ENCODE measurements around the gene FHAD1.
"Not testable (repeated sequence)": the region's sequence is repeated elsewhere in the genome, so short reads cannot be mapped to it uniquely, and the experiment has no call there.

FHAD1 gene

DNA sequence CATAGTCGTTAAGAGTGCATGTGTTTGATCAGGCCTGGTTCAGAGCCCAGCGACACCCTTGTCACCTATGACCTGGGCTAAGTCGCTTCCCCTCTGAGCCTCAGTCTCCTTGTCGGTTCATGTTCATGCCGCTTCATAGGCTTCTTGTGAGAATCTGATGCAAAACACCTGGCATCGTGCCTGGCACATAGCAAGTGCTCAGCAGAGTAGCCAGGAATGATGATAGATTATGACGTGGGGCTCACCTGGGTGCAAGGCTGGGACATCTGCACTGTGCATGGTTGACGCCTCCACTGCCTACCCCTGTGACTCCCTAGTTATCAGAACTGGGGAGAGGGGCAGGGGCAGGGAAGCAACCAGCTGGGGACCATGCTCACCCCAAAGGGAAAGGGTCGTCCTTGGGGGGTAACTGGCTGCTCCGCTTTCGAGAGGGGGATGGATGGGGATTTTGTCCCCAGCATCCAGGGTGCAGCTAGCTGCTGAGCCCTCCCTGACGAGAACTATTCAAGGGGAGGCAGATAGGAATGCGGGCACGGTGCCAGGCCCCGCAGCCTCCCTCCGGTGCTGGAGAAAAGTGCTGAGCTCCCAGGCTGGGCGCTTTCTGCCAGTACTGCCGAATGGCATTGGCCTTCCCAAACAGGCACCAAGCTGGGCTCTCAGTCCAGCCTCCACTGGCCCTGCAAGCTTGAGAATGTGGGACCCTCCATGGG, 171.9 kb downstream of the FHAD1 start:
- no peak for TF ChIP-seq JUND (IDR thresholded peaks at IDR 0.05; ENCODE audit: low read depth)
- in situ Hi-C loops (cut with HindIII; ENCODE audit: low pct_unique_long_range_greater_than_20kb, low sequenced_read_pairs), result no loop called here
- DNase-seq (ENCODE audit: low read depth in 1 of 2, low spot score in 1 of 2), result no peak

DNA sequence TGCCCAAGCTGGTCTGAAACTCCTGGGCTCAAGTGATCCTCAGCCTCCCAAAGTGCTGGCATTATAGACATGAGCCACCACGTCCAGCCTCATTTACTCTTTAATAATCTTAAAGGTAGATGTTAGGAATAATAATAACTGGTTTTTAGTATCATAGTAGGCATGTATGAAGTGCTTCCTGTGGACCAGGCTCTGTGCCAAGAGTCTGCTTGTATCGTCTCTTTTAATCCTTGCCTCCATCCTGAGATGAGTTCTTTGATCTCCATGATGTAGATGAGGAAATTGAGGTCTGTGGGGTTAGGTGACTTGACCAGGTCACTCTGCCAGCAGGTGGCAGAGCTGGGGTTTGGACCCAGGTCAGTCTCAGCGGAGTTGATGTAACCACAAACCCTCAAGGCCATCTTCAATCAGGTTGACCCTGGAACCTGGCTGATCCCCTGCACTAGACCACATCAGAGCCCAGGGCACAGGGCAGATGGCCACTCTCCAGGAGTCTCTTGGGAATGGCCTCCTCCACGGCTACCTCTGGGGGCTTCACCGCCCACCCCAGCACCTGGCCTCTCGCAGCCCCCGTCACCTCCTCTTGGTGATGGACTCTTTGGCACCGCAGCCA, 173.9 kb downstream of the FHAD1 start:
- in situ Hi-C loops (cut with HindIII; ENCODE audit: low pct_unique_long_range_greater_than_20kb, low sequenced_read_pairs), result no loop called here
- DNase-seq (ENCODE audit: low read depth in 1 of 2, low spot score in 1 of 2), result no peak
- TF ChIP-seq JUND (IDR thresholded peaks at IDR 0.05; ENCODE audit: low read depth), result no peak

DNA sequence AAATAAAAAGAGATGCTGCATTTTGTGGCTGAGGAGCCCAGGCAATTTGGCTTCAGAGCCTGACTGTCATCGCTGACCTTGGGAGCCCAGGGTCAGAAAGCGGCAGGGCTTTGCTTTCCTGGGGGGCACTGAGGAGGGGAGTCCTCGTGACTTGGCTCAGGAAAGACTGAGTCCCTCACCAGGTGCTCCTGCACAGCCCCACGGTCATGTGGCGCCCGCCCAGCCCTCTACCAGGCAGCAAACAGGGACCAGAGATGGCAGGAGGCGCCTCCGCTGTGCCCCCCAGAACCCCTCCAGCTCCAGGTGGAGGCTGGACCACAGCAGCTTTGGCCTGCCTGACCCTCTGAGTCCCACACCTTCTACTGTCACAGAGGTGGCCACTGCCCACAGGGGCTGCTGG, 175.8 kb downstream of the FHAD1 start:
- in situ Hi-C loops (cut with HindIII; ENCODE audit: low pct_unique_long_range_greater_than_20kb, low sequenced_read_pairs), result no loop called here
- DNase-seq (ENCODE audit: low read depth in 1 of 2, low spot score in 1 of 2), result no peak
- no peak for TF ChIP-seq JUND (IDR thresholded peaks at IDR 0.05; ENCODE audit: low read depth)

DNA sequence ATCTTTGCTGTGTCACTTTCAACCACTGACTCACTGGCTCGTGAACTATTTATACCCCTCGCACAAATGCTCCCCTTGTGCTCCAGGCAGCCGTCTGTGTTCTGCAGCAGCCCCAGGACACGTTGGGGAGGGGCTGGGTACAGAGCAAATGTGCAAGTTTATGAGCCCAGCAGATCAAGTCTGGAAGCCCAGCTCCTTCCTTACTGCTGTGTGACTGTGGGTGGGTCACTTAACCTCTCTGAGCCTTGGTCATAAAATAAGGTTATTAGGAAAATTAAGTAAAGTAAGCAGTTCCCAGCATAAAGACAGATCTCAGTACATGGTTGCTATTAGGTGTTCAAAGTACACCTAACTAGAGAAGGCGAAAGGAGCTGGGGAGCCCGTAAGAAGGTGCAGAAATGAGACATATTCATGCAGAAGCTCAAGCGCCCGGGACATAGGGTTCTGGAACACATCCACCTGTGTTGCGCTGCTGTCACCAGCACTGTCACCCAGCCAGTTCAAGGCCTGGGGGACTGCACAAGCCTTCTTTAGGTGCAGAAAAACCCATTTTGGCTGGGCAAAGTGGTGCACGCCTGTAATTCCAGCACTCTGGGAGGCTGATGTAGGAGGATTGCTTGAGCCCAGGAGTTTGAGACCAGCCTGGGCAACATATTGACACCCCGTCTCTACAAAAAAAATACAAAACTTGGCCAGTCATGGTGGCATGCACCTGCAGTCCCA, 176.5 kb downstream of the FHAD1 start:
- in situ Hi-C loops (cut with HindIII; ENCODE audit: low pct_unique_long_range_greater_than_20kb, low sequenced_read_pairs), result no loop called here
- no peak for DNase-seq (ENCODE audit: low read depth in 1 of 2, low spot score in 1 of 2)
- no peak for TF ChIP-seq JUND (IDR thresholded peaks at IDR 0.05; ENCODE audit: low read depth)

DNA sequence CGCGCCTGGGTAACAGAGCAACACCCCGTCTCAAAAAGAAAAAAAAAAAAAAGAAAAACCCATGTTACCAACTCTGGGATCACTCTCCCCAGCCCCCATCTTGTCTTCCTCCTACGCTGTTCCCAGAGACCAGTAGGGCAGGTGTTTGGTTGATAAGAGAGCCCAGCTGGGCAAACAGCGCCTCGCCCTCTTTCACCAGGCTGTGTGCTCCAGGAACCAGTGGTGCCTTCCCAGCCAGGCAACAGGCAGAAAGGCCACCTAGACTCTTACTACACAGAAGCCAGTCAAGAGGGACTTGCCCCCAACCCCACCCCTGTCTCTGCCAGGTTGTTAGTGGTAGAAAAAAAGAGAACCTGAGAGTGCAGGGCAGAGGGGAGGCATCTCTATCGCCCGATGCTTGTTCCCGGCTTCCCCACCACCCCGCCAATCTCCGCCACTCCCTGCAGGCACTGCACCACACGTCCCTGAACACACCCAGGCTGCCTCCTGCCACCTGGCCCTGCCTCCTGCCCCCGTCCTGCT, 177.2 kb downstream of the FHAD1 start:
- TF ChIP-seq JUND (IDR thresholded peaks at IDR 0.05; ENCODE audit: low read depth), result no peak
- no peak for DNase-seq (ENCODE audit: low read depth in 1 of 2, low spot score in 1 of 2)
- in situ Hi-C loops (cut with HindIII; ENCODE audit: low pct_unique_long_range_greater_than_20kb, low sequenced_read_pairs), result no loop called here

DNA sequence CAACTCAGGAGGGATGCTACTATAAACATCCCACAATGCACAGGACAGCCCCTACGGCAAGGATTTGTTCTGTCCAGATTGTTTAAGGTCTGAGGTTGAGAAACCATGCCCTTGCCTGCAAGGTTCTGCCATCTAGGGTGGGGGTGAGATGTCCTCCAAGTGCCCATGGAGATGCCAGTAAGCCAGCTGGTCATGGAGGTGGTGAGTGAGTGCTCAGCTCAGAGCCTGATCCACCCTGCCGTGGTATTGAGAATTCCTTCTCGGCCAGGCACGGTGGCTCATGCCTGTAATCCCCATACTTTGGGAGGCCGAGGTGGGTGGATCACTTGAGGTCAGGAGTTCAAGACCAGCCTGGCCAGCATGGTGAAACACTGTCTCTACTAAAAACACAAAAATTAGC, 178.0 kb downstream of the FHAD1 start:
- DNase-seq (ENCODE audit: low read depth in 1 of 2, low spot score in 1 of 2), result no peak
- in situ Hi-C loops (cut with HindIII; ENCODE audit: low pct_unique_long_range_greater_than_20kb, low sequenced_read_pairs), result no loop called here
- TF ChIP-seq JUND (IDR thresholded peaks at IDR 0.05; ENCODE audit: low read depth), result no peak

DNA sequence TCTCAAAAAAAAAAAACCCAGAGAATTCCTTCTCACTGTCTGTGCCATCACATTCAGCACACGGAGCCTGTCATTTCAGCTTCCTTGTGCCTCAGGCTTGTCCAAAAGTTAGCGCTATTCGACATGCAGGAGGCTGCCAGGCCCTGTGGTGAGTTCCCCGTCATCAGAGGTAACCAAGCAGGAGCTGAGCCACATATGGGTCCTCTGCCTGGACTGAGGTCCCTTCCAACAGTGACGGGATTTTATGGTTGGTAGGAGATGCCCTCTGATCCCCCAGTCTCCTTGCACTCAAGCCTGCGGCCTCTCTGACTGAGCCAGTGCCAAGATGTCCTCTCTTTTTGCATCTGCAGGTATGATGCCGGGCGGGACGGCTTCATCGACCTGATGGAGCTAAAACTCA, 178.5 kb downstream of the FHAD1 start:
- no peak for TF ChIP-seq JUND (IDR thresholded peaks at IDR 0.05; ENCODE audit: low read depth)
- no peak for DNase-seq (ENCODE audit: low read depth in 1 of 2, low spot score in 1 of 2)
- in situ Hi-C loops (cut with HindIII; ENCODE audit: low pct_unique_long_range_greater_than_20kb, low sequenced_read_pairs), result no loop called here

DNA sequence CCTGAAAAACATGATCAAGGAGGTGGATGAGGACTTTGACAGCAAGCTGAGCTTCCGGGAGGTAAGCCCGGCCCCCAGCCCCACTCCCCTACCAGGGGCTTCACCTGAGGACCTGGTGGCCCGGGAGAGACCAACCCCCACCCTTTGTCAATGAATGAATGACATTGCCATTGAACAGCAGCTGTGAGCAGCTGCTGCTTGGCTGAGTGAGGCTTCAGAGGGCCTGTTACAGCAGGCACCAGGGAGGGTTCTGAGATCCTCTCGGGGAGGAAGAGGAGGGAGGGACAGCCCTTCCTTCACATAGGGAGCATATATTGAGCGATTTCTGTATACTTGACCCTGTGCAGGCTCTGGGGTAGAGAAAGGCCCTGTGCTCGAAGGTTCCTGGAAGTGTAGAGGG, 178.9 kb downstream of the FHAD1 start:
- no peak for DNase-seq (ENCODE audit: low read depth in 1 of 2, low spot score in 1 of 2)
- in situ Hi-C loops (cut with HindIII; ENCODE audit: low pct_unique_long_range_greater_than_20kb, low sequenced_read_pairs), result no loop called here
- no peak for TF ChIP-seq JUND (IDR thresholded peaks at IDR 0.05; ENCODE audit: low read depth)

DNA sequence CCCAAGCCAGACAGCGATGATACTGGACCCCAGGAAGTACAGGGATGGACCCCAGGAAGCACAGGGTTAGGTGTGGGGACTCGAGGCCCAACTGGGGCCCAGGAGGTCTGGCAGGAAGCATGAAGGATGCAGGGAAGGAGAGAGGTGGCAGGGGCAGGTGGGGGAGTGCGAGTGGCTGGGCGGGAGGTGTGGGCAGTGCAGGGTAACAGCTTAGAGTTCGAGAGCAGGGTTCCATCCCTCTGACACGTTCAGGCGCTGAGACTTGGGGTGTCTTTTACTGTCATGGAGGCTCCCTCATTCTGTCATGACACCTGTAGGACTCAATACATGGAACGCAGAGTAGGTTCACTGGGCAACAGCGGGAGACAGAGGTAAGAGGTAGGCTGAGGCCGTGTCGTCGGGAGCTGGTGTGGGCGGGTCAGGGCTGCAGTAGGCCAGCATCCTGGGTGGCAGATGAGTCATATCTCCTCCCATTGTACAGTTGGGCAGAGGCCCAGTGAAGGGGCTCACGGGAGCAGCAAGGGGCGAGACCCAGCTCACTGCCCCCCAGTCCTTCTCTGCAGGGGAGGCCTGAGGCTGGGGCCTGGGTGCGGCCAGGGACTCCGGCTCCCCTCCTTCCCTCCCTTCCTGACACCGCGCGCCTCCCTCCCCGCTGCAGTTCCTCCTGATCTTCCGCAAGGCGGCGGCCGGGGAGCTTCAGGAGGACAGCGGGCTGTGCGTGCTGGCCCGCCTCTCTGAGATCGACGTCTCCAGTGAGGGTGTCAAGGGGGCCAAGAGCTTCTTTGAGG, 179.7 kb downstream of the FHAD1 start:
- in situ Hi-C loops (cut with HindIII; ENCODE audit: low pct_unique_long_range_greater_than_20kb, low sequenced_read_pairs), result no loop called here
- no peak for TF ChIP-seq JUND (IDR thresholded peaks at IDR 0.05; ENCODE audit: low read depth)
- no peak for DNase-seq (ENCODE audit: low read depth in 1 of 2, low spot score in 1 of 2)

DNA sequence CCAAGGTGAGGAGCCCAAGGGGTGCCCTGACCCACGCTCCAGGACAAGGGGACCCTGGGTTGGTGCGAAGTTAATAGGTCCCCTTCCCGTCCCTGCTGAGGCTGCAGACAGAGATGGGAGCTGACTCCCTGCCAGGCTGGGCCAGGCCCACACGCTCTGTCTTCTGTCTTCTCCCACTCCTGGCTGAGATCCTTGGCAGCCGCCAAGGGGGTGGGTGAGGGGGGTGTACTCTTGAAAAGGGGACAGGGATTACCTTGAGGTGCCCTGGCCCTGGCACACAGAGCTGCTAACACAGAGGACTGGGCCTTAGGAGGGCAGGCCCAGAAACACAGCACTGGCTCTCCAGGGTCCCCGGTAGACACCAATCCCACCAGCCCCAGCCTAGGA, 180.2 kb downstream of the FHAD1 start:
- in situ Hi-C loops (cut with HindIII; ENCODE audit: low pct_unique_long_range_greater_than_20kb, low sequenced_read_pairs), result no loop called here
- no peak for TF ChIP-seq JUND (IDR thresholded peaks at IDR 0.05; ENCODE audit: low read depth)
- no peak for DNase-seq (ENCODE audit: low read depth in 1 of 2, low spot score in 1 of 2)

DNA sequence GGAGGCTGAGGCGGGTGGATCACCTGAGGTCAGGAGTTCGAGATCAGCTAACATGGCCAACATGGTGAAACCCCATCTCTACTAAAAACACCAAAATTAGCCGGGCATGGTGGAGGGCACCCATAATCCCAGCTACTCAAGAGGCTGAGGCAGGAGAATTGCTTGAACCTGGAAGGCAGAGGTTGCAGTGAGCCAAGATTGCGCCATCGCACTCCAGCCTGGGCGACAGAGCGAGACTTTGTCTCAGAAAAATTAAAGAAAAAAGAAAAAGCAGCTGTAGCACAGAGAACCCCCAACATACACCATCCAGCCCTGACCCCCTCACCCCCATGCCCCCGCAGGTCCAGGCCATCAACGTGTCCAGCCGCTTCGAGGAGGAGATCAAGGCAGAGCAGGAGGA, 181.2 kb downstream of the FHAD1 start:
- DNase-seq (ENCODE audit: low read depth in 1 of 2, low spot score in 1 of 2); in situ Hi-C loops (cut with HindIII; ENCODE audit: low pct_unique_long_range_greater_than_20kb, low sequenced_read_pairs): not testable (repeated sequence)

DNA sequence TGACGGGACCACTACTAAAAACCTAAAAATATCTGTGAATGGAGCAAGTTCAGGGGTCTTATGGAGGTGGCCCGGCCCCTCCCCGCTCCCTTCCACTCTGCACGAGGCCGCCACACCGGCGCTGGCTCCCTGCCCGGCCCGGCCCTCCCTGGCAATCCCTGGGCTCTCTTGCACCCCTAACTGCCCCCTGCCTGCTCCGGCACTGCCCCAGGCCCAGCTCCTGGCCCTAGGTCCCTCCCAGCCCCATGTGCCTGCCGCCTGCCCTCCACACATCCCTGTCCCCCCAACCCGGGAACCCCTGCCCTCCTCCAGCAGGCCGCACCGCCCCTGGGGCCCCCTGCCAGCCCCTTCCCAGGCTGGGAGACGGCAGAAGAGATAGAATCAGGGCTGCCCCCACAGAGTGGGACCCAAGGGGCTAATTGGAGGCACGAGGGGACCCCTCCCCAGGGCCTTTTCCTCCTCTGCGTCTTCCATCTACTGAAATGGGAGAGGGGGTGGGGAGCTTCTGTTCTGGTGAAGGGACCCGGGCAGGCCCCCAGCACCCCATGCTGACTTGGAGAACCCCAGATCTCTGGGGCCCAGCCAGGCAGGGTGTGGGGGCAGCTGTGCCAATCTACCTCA, 181.9 kb downstream of the FHAD1 start:
- no peak for TF ChIP-seq JUND (IDR thresholded peaks at IDR 0.05; ENCODE audit: low read depth)
- in situ Hi-C loops (cut with HindIII; ENCODE audit: low pct_unique_long_range_greater_than_20kb, low sequenced_read_pairs), result no loop called here
- no peak for DNase-seq (ENCODE audit: low read depth in 1 of 2, low spot score in 1 of 2)
